Liver (tissue), 3 donors: ENCODE data around the gene TBC1D5.

Experiments
- CTCF ChIP-seq: fragments of 150-350 bp; IDR thresholded peaks from 2 replicates; pipeline ENCODE4 v1.5.1; 2017; ENCODE audit warnings: improper control_type of control experiment, low read depth, low read length; ENCODE audit not compliant: missing input control
- FOXA2 ChIP-seq: IDR thresholded peaks from 2 replicates; pipeline ENCODE4 v1.6.1; 2016; ENCODE audit warnings: antibody characterized with exemption
- GABPA ChIP-seq, 2 donors: IDR thresholded peaks in 1 of 2; conservative IDR thresholded peaks in 1 of 2; 2 replicates each; pipeline ENCODE4 v1.6.1; 2016; ENCODE audit warnings: antibody characterized with exemption in 2 of 2, mild to moderate bottlenecking in 1 of 2, moderate library complexity in 1 of 2
- RAD21 ChIP-seq, 2 donors: IDR thresholded peaks; 2 replicates each; pipeline ENCODE4 v1.6.1; 2016; ENCODE audit warnings: antibody characterized with exemption in 2 of 2, mild to moderate bottlenecking in 2 of 2
- REST ChIP-seq: IDR thresholded peaks from 2 replicates; pipeline ENCODE4 v1.6.1; 2016; ENCODE audit warnings: antibody characterized with exemption, mild to moderate bottlenecking
- RXRA ChIP-seq, 2 donors: IDR thresholded peaks; 2 replicates each; pipeline ENCODE4 v1.6.1; 2017 to 2018; ENCODE audit warnings: antibody characterized with exemption in 2 of 2, mild to moderate bottlenecking in 1 of 2
- TAF1 ChIP-seq: conservative IDR thresholded peaks from 2 replicates; pipeline ENCODE4 v1.6.1; 2016; ENCODE audit warnings: antibody characterized with exemption, mild to moderate bottlenecking
- YY1 ChIP-seq: IDR thresholded peaks from 2 replicates; pipeline ENCODE4 v1.6.1; 2016; ENCODE audit warnings: antibody characterized with exemption, mild to moderate bottlenecking
- donor health status: healthy.
- donor health status: healthy.

- TF ChIP-seq CTCF (no peak), RAD21 (IDR thresholded peaks at IDR 0.05) (no peak), TAF1 (no peak), GABPA (IDR thresholded peaks at IDR 0.05 in 1 of 2, conservative IDR thresholded peaks at IDR 0.05 in 1 of 2) (no peak), RXRA (IDR thresholded peaks at IDR 0.05) (no peak), YY1 (no peak), REST (no peak), FOXA2 (no peak)
Measured at GRCh38 chr3:17360991-17361390, 381.4 kb downstream of the TBC1D5 start.
